Tibial nerve (tissue), 3 donors: Measurements from ENCODE around the gene FAM161B.

ENCODE experiments used
- POLR2A ChIP-seq, 2 donors: fragments of 450-650 bp; IDR thresholded peaks; one replicate each; pipeline ENCODE4 v1.6.1; 2017; ENCODE audit warnings: antibody characterized with exemption in 2 of 2, mild to moderate bottlenecking in 2 of 2, moderate library complexity in 2 of 2
- TF ChIP-seq, protein P1 (sequence below), 5 experiments: fragments of 200-600 bp in 3 of 5; fragments of 450-650 bp in 2 of 5; sonication (generic) in 3 of 5; IDR thresholded peaks; one replicate each; pipeline ENCODE4 v1.5.1; 2016 to 2019; ENCODE audit warnings: antibody characterized with exemption in 5 of 5, mild to moderate bottlenecking in 3 of 5, moderate library complexity in 2 of 5

DNA sequence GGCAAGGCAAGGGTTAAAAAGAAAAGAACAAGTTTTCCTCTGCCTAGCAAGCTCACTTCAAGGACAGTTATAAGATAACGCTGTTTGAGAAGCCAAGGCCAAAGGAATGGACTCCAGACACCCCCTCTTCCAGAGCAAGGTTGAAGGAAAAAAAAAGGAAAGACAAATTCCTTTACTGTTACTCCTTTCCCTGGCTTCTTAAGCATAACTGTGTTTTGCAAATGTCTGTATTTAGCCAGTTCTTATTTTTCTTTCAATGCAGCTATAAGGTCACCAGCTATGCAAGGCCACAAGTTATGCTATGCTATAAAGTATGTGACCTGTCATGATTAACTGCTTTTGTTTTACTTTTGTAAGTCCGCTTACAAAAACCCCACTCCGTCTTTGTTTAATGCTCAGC, 36.6 kb downstream of the FAM161B start:
- TF ChIP-seq, protein P1, sequence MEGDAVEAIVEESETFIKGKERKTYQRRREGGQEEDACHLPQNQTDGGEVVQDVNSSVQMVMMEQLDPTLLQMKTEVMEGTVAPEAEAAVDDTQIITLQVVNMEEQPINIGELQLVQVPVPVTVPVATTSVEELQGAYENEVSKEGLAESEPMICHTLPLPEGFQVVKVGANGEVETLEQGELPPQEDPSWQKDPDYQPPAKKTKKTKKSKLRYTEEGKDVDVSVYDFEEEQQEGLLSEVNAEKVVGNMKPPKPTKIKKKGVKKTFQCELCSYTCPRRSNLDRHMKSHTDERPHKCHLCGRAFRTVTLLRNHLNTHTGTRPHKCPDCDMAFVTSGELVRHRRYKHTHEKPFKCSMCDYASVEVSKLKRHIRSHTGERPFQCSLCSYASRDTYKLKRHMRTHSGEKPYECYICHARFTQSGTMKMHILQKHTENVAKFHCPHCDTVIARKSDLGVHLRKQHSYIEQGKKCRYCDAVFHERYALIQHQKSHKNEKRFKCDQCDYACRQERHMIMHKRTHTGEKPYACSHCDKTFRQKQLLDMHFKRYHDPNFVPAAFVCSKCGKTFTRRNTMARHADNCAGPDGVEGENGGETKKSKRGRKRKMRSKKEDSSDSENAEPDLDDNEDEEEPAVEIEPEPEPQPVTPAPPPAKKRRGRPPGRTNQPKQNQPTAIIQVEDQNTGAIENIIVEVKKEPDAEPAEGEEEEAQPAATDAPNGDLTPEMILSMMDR (IDR thresholded peaks at IDR 0.05) = no peak
- TF ChIP-seq POLR2A (IDR thresholded peaks at IDR 0.05) = no peak
